Esophagus muscularis mucosa (tissue), 4 donors: ENCODE results near the gene C14orf180. TPM values are rescaled to one million over a fixed set of nuclear protein-coding genes. Genes with fewer than 3 reads are reported as not detected.
A peak's percentile ranks its signal among the peaks of the same experiment; 100 is the strongest.

Source experiments
- DNase-seq: peaks from one replicate; pipeline ENCODE4 v3.0.0-alpha.2; 2017; ENCODE audit errors: extremely low spot score
- H3K27ac ChIP-seq, 4 donors: fragments of 200-600 bp; sonication (generic); replicated peaks in 1 of 4; 1 replicate in 3 of 4; 2 replicates in 1 of 4; pipeline ENCODE4 v1.5.1; 2016 to 2019; ENCODE audit warnings: mild to moderate bottlenecking in 1 of 4
- H3K27me3 ChIP-seq, 4 donors: fragments of 200-600 bp; sonication (generic); one replicate each; pipeline versions ENCODE4 v1.5.1 to v1.6.0; 2016 to 2019
- H3K36me3 ChIP-seq, 4 donors: fragments of 200-600 bp; sonication (generic); one replicate each; pipeline ENCODE4 v1.5.1; 2016 to 2019
- H3K4me1 ChIP-seq, 4 donors: fragments of 200-600 bp; sonication (generic); one replicate each; pipeline ENCODE4 v1.5.1; 2016 to 2019
- H3K4me3 ChIP-seq, 4 donors: fragments of 200-600 bp; sonication (generic); 1 replicate in 2 of 4; 2 replicates in 2 of 4; pipeline ENCODE4 v1.5.1; 2016 to 2019; ENCODE audit warnings: mild to moderate bottlenecking in 4 of 4, moderate library complexity in 1 of 4
- H3K9me3 ChIP-seq, 4 donors: fragments of 200-600 bp; sonication (generic); 1 replicate in 3 of 4; 2 replicates in 1 of 4; pipeline ENCODE4 v1.5.1; 2016 to 2019
- CTCF ChIP-seq, 3 experiments: fragments of 200-600 bp in 2 of 3; fragments of 450-650 bp in 1 of 3; sonication (generic) in 2 of 3; IDR thresholded peaks; one replicate each; pipeline ENCODE4 v1.5.1; 2017 to 2019; ENCODE audit warnings: antibody characterized with exemption in 3 of 3, mild to moderate bottlenecking in 2 of 3, moderate library complexity in 1 of 3
- EP300 ChIP-seq: sonication (generic); formaldehyde crosslinking; IDR thresholded peaks from one replicate; pipeline ENCODE4 v1.6.1; 2017; ENCODE audit warnings: antibody characterized with exemption
- POLR2A ChIP-seq: fragments of 450-650 bp; IDR thresholded peaks from one replicate; pipeline ENCODE4 v1.6.1; 2017; ENCODE audit warnings: antibody characterized with exemption, moderate library complexity, mild to moderate bottlenecking, low read depth
- POLR2AphosphoS5 ChIP-seq, 2 donors: sonication (generic); formaldehyde crosslinking; IDR thresholded peaks; one replicate each; pipeline ENCODE4 v1.6.1; 2017; ENCODE audit warnings: antibody characterized with exemption in 2 of 2
- WGBS: methylation state at CpG from one replicate; pipeline ENCODE4 v1.1.5; 2018; 5-methylcytosine and 5-hydroxymethylcytosine counted together
- intact Hi-C: fragments of 100-400 bp; cut with DNase I; formaldehyde crosslinking; loops from one replicate; pipeline ENCODE4 v1.15.1; 2023
- total RNA-seq, 4 donors: library from RNA; depleted of rRNA; stranded (reverse); fragments of >200 nt; gene quantifications; one replicate each; pipeline versions ENCODE4 v1.1.0 to v1.2.1, GENCODE V29; 2016

C14orf180 gene
- total RNA-seq, 4 donors from 2014 or later = 0.42 TPM; not detected in 3

GRCh38 chr14:104600805-104601204 lies 21.2 kb downstream of the C14orf180 start:
- TF ChIP-seq POLR2AphosphoS5 (IDR thresholded peaks at IDR 0.05) (no peak), EP300 (no peak), POLR2A (no peak), CTCF (IDR thresholded peaks at IDR 0.05) (no peak)
- Histone ChIP-seq H3K36me3 (no peaks in the 10 kb centered on the region), H3K4me3 (no peak overlapping the region), H3K9me3 (no peaks in the 10 kb centered on the region), H3K4me1 (peaks cover 0 to 15% (median 8%) of the 10 kb centered on the region in 4 donors), H3K27ac (no peak overlapping the region), H3K27me3 (peaks cover 0 to 100% (median 20%) of the 10 kb centered on the region in 4 donors)
- 76% methylated on average over 2 of the region's 8 CpGs for WGBS
- intact Hi-C loops = no loop called here
- no peak for DNase-seq

DNA sequence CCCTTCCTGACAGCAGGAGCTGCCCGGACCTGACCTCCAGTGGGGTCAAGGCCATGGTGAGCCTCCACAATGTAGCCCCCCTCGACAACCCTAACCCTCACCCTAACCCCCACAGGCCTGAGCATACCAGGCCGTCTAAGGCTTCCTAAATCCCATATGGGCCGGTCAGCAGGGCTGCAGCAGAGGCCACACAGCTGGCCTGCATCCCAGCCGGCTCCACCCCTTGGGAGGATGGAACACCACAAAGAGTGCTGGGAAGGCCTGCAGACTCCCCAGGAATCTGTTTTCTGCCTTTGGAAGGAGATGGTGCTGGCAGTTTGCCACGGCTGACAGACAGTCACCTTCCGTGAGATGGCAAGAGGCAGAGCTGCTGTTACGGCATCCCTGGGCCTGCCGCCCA lies 22.2 kb downstream of the C14orf180 start:
- DNase-seq = no peak
- WGBS = 38% methylated on average over 7 of the region's 9 CpGs
- intact Hi-C loops = no loop called here

DNA sequence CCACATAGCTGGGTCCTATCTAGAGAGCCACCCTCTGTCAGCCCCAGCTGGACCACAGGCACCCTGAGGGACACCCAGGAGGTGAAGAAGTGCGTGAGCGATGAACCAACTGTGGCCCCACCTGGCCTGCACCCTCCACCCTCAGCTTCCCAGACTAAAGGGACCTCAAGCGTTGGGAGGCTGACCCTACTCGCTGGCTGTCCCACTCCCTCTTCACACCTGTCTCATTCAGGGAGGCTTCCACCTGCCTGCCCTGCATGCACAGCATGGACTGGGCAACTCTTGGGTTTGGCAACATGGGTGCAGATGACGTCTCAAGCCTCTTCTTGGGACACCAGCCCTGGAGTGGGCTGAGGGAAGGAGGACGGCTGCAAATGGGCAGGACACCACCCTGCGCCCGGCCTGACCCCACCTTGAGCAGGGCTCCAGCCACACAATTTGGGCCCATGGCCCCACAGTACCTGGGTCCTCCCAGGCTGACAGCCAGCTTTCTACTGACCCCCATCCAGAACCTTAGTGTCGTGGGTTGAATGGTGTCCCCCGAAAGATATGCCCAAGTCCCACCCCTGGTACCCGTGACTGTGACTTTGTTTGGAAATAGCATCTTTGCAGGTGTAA lies 22.9 kb downstream of the C14orf180 start:
- DNase-seq = no peak
- WGBS = 97% methylated on average over 11 of the region's 11 CpGs
- Histone ChIP-seq H3K4me1 (peaks cover 0 to 15% (median 8%) of the 10 kb centered on the region in 4 donors), H3K27me3 (peaks cover 0 to 99% (median 20%) of the 10 kb centered on the region in 4 donors), H3K4me3 (no peak overlapping the region), H3K9me3 (no peaks in the 10 kb centered on the region), H3K27ac (no peak overlapping the region), H3K36me3 (no peaks in the 10 kb centered on the region)
- TF ChIP-seq POLR2A (no peak), EP300 (no peak)
- intact Hi-C loops = no loop called here

More for the DNA sequence above, 22.2 kb downstream of the C14orf180 start:
- no peaks in the 10 kb centered on the region for H3K9me3 ChIP-seq
- TF ChIP-seq EP300 (no peak), POLR2AphosphoS5 (IDR thresholded peaks at IDR 0.05) (no peak), CTCF (IDR thresholded peaks at IDR 0.05) (no peak), POLR2A (no peak)
- H3K4me1 ChIP-seq = peaks cover 0 to 15% (median 8%) of the 10 kb centered on the region in 4 donors
- peaks cover 0 to 100% (median 20%) of the 10 kb centered on the region in 4 donors for H3K27me3 ChIP-seq
- no peak overlapping the region for H3K27ac ChIP-seq
- H3K36me3 ChIP-seq = no peaks in the 10 kb centered on the region
- H3K4me3 ChIP-seq = no peak overlapping the region

DNA sequence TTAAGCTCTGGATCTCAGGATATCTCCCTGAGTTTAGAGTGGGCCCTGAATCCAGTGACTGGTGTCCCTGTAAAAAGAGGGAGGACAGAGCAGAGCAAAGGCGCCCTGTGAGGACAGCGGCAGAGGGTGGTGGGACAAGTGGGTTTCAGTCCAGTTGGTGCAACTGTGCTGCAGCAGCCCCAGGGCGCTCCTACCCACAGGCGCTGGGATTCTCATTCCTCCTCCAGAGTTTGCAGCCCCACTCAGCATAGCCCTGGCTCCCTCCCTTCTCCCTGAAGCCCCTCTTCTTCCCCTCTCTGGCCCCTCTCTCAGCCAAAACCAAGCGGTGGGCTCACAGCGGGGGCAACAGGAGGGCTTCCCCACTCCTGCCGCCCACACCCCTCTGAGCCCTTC lies 23.4 kb downstream of the C14orf180 start:
- TF ChIP-seq EP300 (no peak), CTCF (IDR thresholded peaks at IDR 0.05) (no peak), POLR2AphosphoS5 (IDR thresholded peaks at IDR 0.05) (no peak), POLR2A (no peak)
- intact Hi-C loops = no loop called here
- no peaks in the 10 kb centered on the region for H3K9me3 ChIP-seq
- H3K4me3 ChIP-seq = no peak overlapping the region
- WGBS = 80% methylated on average over 7 of the region's 7 CpGs
- no peak for DNase-seq
- H3K36me3 ChIP-seq = no peaks in the 10 kb centered on the region
- no peak overlapping the region for H3K27ac ChIP-seq
- peaks cover 0 to 98% (median 20%) of the 10 kb centered on the region in 4 donors for H3K27me3 ChIP-seq
- H3K4me1 ChIP-seq = peaks cover 0 to 15% (median 8%) of the 10 kb centered on the region in 4 donors

- intact Hi-C loops = no loop called here
- DNase-seq = no peak
- WGBS = 38% methylated on average over 23 of the region's 32 CpGs
- TF ChIP-seq EP300 (no peak), POLR2A (no peak), CTCF (IDR thresholded peaks at IDR 0.05) (no peak), POLR2AphosphoS5 (IDR thresholded peaks at IDR 0.05) (no peak)
- Histone ChIP-seq H3K27me3 (peaks cover 0 to 95% (median 20%) of the 10 kb centered on the region in 4 donors), H3K27ac (no peak overlapping the region), H3K4me3 (peak overlapping the region in 1 of 4 donors; percentile 44), H3K4me1 (peaks cover 0 to 15% (median 8%) of the 10 kb centered on the region in 4 donors), H3K36me3 (no peaks in the 10 kb centered on the region), H3K9me3 (no peaks in the 10 kb centered on the region)
Measured at GRCh38 chr14:104603711-104604401, 24.3 kb downstream of the C14orf180 start.
